IMR-90 (cell line): ENCODE data around the gene OTUD4. TPM values are rescaled to one million over a fixed set of nuclear protein-coding genes. Genes with fewer than 3 reads are reported as not detected.

Source experiments
- ATAC-seq: fragments of 200-7000 bp; cut with Tn5 transposase; 2 replicates; pipeline ENCODE4 v1.9.1; 2020; ENCODE audit warnings: low read depth, mild to moderate bottlenecking, moderate library complexity
- BruUV-seq: library from RNA; stranded (reverse); fragments of 400-500 nt; replicated peaks from 2 replicates; lab custom pipeline; 2021; lab: Mats Ljungman, UMichigan
- CTCF ChIA-PET: fragments of 300-600 bp; formaldehyde crosslinking; extraction: SDS; loops from one replicate; lab custom pipeline; 2021; ENCODE audit warnings: antibody characterized with exemption; lab: Yijun Ruan, JAX
- POLR2A ChIA-PET: fragments of 300-600 bp; sonication (Branson Sonifier 250); formaldehyde crosslinking; loops from one replicate; lab custom pipeline; 2022; ENCODE audit warnings: antibody characterized with exemption; ENCODE audit not compliant: unreplicated experiment; lab: Charles Lee
- DNase-seq: peaks from one replicate; pipeline ENCODE4 v3.0.0; 2013
- H2AFZ ChIP-seq: replicated peaks from 2 replicates; pipeline ENCODE3; 2013; ENCODE audit warnings: low read length, mild to moderate bottlenecking; ENCODE audit not compliant: poor library complexity
- H2AK5ac ChIP-seq: 2 replicates; pipeline ENCODE4 v1.6.1; 2013; ENCODE audit warnings: low read depth, low read length, inconsistent platforms
- H2AK9ac ChIP-seq: replicated peaks from 2 replicates; pipeline ENCODE3; 2013; ENCODE audit warnings: mild to moderate bottlenecking, low read depth, low read length, moderate library complexity; ENCODE audit not compliant: poor library complexity
- H2BK120ac ChIP-seq: 2 replicates; pipeline ENCODE4 v1.6.1; 2013; ENCODE audit warnings: low read depth, low read length, inconsistent platforms
- H2BK15ac ChIP-seq: 3 replicates; pipeline ENCODE4 v1.6.1; 2013; ENCODE audit warnings: low read depth, low read length, inconsistent platforms
- H2BK20ac ChIP-seq: 2 replicates; pipeline ENCODE4 v1.6.1; 2013; ENCODE audit warnings: low read depth, mild to moderate bottlenecking, inconsistent platforms, low read length, moderate library complexity
- H2BK5ac ChIP-seq: 2 replicates; pipeline ENCODE4 v1.6.1; 2013; ENCODE audit warnings: mild to moderate bottlenecking, low read depth, low read length, inconsistent platforms; ENCODE audit not compliant: poor library complexity, severe bottlenecking
- H3K14ac ChIP-seq: replicated peaks from 2 replicates; pipeline ENCODE4 v1.6.1; 2013; ENCODE audit warnings: low read depth, low read length, inconsistent platforms
- H3K18ac ChIP-seq: 2 replicates; pipeline ENCODE4 v1.6.1; 2013; ENCODE audit warnings: low read depth, low read length, control low read depth
- H3K23ac ChIP-seq: 2 replicates; pipeline ENCODE4 v1.6.1; 2013; ENCODE audit warnings: low read depth, low read length, inconsistent platforms
- H3K27ac ChIP-seq: 2 replicates; pipeline ENCODE4 v1.5.1; 2013; ENCODE audit warnings: mild to moderate bottlenecking, control low read depth, low read length; ENCODE audit not compliant: insufficient read depth
- H3K27me3 ChIP-seq: 2 replicates; pipeline ENCODE4 v1.6.1; 2013; ENCODE audit warnings: low read length; ENCODE audit not compliant: control insufficient read depth, insufficient read depth
- H3K36me3 ChIP-seq: 2 replicates; pipeline ENCODE4 v1.6.1; 2013; ENCODE audit warnings: low read length, mixed read lengths; ENCODE audit not compliant: control insufficient read depth, insufficient read depth
- H3K4ac ChIP-seq: 2 replicates; pipeline ENCODE4 v1.6.1; 2013; ENCODE audit warnings: low read depth, low read length, inconsistent platforms
- H3K4me1 ChIP-seq: 2 replicates; pipeline ENCODE4 v1.6.1; 2013; ENCODE audit warnings: low read length, mixed read lengths; ENCODE audit not compliant: control insufficient read depth, insufficient read depth
- H3K4me2 ChIP-seq: 2 replicates; pipeline ENCODE4 v1.6.1; 2013; ENCODE audit warnings: low read depth, mild to moderate bottlenecking, control low read depth, low read length, moderate library complexity
- H3K4me3 ChIP-seq: 2 replicates; pipeline ENCODE4 v1.5.1; 2013; ENCODE audit warnings: low read depth, mild to moderate bottlenecking, control low read depth, low read length, moderate library complexity; ENCODE audit not compliant: insufficient read depth
- H3K56ac ChIP-seq: 2 replicates; pipeline ENCODE4 v1.6.1; 2013; ENCODE audit warnings: low read length, inconsistent platforms; ENCODE audit not compliant: insufficient read depth; ENCODE audit errors: extremely low read depth
- H3K79me1 ChIP-seq, 2 experiments: 2 replicates each; pipeline ENCODE4 v1.6.1; 2013; ENCODE audit warnings: low read length in 2 of 2, inconsistent platforms in 1 of 2, low read depth in 1 of 2
- H3K9ac ChIP-seq: 2 replicates; pipeline ENCODE4 v1.6.1; 2013; ENCODE audit warnings: low read depth, low read length, control low read depth
- H3K9me1 ChIP-seq: 2 replicates; pipeline ENCODE4 v1.6.1; 2013; ENCODE audit warnings: low read length, inconsistent platforms; ENCODE audit not compliant: insufficient read depth
- H3K9me3 ChIP-seq: 2 replicates; pipeline ENCODE4 v1.6.1; 2013; ENCODE audit warnings: low read length; ENCODE audit not compliant: control insufficient read depth, insufficient read depth
- H4K20me1 ChIP-seq: 2 replicates; pipeline ENCODE4 v1.6.1; 2013; ENCODE audit warnings: low read length, inconsistent platforms; ENCODE audit not compliant: insufficient read depth
- H4K5ac ChIP-seq: 2 replicates; pipeline ENCODE4 v1.6.1; 2013; ENCODE audit warnings: mild to moderate bottlenecking, low read depth, low read length, control low read depth
- H4K8ac ChIP-seq, 2 experiments: 2 replicates each; pipeline ENCODE4 v1.6.1; 2013; ENCODE audit warnings: low read depth in 2 of 2, low read length in 2 of 2, control low read depth in 1 of 2, inconsistent platforms in 1 of 2
- H4K91ac ChIP-seq: 2 replicates; pipeline ENCODE4 v1.6.1; 2013; ENCODE audit warnings: low read depth, low read length, inconsistent platforms; ENCODE audit not compliant: insufficient read depth
- CEBPB ChIP-seq: IDR thresholded peaks from 2 replicates; pipeline ENCODE4 v1.6.1; 2012; ENCODE audit warnings: low read depth, low read length, improper control_type of control experiment
- CHD1 ChIP-seq: IDR thresholded peaks from 2 replicates; pipeline ENCODE4 v1.6.1; 2012; ENCODE audit warnings: low read depth, low read length, improper control_type of control experiment
- CTCF ChIP-seq: conservative IDR thresholded peaks from 2 replicates; pipeline ENCODE4 v1.5.1; 2012; ENCODE audit warnings: mild to moderate bottlenecking, low read depth, low read length, improper control_type of control experiment
- MAFK ChIP-seq: IDR thresholded peaks from 2 replicates; pipeline ENCODE4 v1.6.1; 2012; ENCODE audit warnings: low read depth, low read length, improper control_type of control experiment
- POLR2A ChIP-seq: IDR thresholded peaks from 2 replicates; pipeline ENCODE4 v1.6.1; 2012; ENCODE audit warnings: mild to moderate bottlenecking, low read depth, low read length
- RCOR1 ChIP-seq: IDR thresholded peaks from 2 replicates; pipeline ENCODE4 v1.6.1; 2012; ENCODE audit warnings: mild to moderate bottlenecking, low read length, improper control_type of control experiment; ENCODE audit not compliant: insufficient replicate concordance
- SMC3 ChIP-seq: fragments of 150-350 bp; IDR thresholded peaks from 2 replicates; pipeline ENCODE4 v1.6.1; 2016; ENCODE audit warnings: low read depth, mild to moderate bottlenecking, antibody characterized with exemption, low read length, moderate library complexity
- WGBS, 2 experiments: methylation state at CpG; one replicate each; pipeline versions ENCODE4 v1.1.5 to v1.1.7; 2013; ENCODE audit warnings: missing lambda C conversion rate in 2 of 2; ENCODE audit not compliant: insufficient read length in 1 of 2; ENCODE audit errors: extremely low coverage in 2 of 2; 5-methylcytosine and 5-hydroxymethylcytosine counted together
- dilution Hi-C: fragments of 300-500 bp; cut with HindIII; formaldehyde crosslinking; loops from one replicate; pipeline ENCODE4 v1.14.3; 2018; ENCODE audit warnings: low sequenced_read_pairs; ENCODE audit not compliant: unreplicated experiment
- in situ Hi-C: fragments of 300-500 bp; cut with MboI; formaldehyde crosslinking; loops from 3 replicates; pipeline ENCODE4 v1.14.3; 2019; ENCODE audit warnings: low sequenced_read_pairs, inconsistent platforms, mixed read lengths
- intact Hi-C: fragments of 100-400 bp; cut with micrococcal nuclease; formaldehyde crosslinking; loops from 2 replicates; pipeline ENCODE4 v1.10.0; 2022
- polyA plus RNA-seq, 3 experiments: library from polyadenylated mRNA; depleted of rRNA; stranded (reverse); fragments of >200 nt; gene quantifications; 2 replicates each; pipeline ENCODE4 v1.2.3, GENCODE V29; 2012; ENCODE audit warnings: low replicate concordance in 1 of 3
- total RNA-seq: library from RNA; depleted of rRNA; stranded (reverse); fragments of >200 nt; gene quantifications from 2 replicates; pipeline ENCODE4 v1.2.3, GENCODE V29; 2012
- TF ChIP-seq, protein P1 (sequence below): fragments of 150-350 bp; IDR thresholded peaks from 2 replicates; pipeline ENCODE4 v1.6.1; 2016; ENCODE audit warnings: low read depth, mild to moderate bottlenecking, low read length, moderate library complexity, borderline replicate concordance

The OTUD4 gene
- total and polyA plus RNA-seq, 2 of the 4 experiments (the other 2 are of a cell fraction) = 11.0 to 12.4 TPM

GRCh38 chr4:145102619-145103018, 77.8 kb downstream of the OTUD4 start:
- Histone ChIP-seq H2BK20ac (no peak overlapping the region), H3K4me1 (no peaks in the 10 kb centered on the region), H3K9me1 (no peaks in the 10 kb centered on the region; the same call in 1 of the 2 replicates), H4K5ac (no peak overlapping the region), H2BK5ac (no peak overlapping the region), H2BK15ac (no peak overlapping the region), H4K91ac (no peak overlapping the region), H3K4me2 (no peak overlapping the region), H2AK5ac (no peak overlapping the region), H3K27me3 (no peaks in the 10 kb centered on the region), H3K36me3 (peaks cover 6% of the 10 kb centered on the region), H3K56ac (no peak overlapping the region), H2BK120ac (no peak overlapping the region), H3K27ac (no peak overlapping the region), H3K4me3 (no peak overlapping the region), H3K9me3 (no peaks in the 10 kb centered on the region), H4K20me1 (peaks cover 6% of the 10 kb centered on the region; the same call in 1 of the 2 replicates), H2AK9ac (no peak overlapping the region), H4K8ac (no peak overlapping the region), H2AFZ (no peak overlapping the region), H3K23ac (no peak overlapping the region), H3K14ac (no peak overlapping the region), H3K79me1 (peaks cover 10 to 15% of the 10 kb centered on the region in 2 experiments), H3K4ac (no peak overlapping the region), H3K9ac (no peak overlapping the region), H3K18ac (no peak overlapping the region)
- no peak for TF ChIP-seq CTCF
- TF ChIP-seq, protein P1, sequence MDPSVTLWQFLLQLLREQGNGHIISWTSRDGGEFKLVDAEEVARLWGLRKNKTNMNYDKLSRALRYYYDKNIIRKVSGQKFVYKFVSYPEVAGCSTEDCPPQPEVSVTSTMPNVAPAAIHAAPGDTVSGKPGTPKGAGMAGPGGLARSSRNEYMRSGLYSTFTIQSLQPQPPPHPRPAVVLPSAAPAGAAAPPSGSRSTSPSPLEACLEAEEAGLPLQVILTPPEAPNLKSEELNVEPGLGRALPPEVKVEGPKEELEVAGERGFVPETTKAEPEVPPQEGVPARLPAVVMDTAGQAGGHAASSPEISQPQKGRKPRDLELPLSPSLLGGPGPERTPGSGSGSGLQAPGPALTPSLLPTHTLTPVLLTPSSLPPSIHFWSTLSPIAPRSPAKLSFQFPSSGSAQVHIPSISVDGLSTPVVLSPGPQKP = no peak
- no peak for TF ChIP-seq CHD1
- no peak for TF ChIP-seq MAFK
- TF ChIP-seq CEBPB = no peak
- no peak for TF ChIP-seq SMC3
- TF ChIP-seq POLR2A = no peak
- no peak for TF ChIP-seq RCOR1
- in situ Hi-C loops = loop anchor here (25.0 kb wide), 1 partner anchor 1565 kb away; no protein-coding TSS in a partner anchor
- DNase-seq = no peak
- intact Hi-C loops = no loop called here
- BruUV-seq = no TSS peak
- no peak for ATAC-seq
- dilution Hi-C loops = no loop called here
- CTCF ChIA-PET = no interaction called here
- POLR2A ChIA-PET = no interaction called here
- 90% methylated on average over 2 of the region's 2 CpGs; no CpG with 5 or more reads in 1 of the 2 experiments for WGBS, 2 experiments
